GM19328 (cell line): ENCODE measurements around the gene CCDC9B.

Experiments used
- ATAC-seq: cut with Tn5 transposase; IDR thresholded peaks from one replicate; pipeline ENCODE4 v1.9.1; 2021; ENCODE audit warnings: mild to moderate bottlenecking, moderate library complexity; ENCODE audit not compliant: unreplicated experiment

CCDC9B gene

DNA sequence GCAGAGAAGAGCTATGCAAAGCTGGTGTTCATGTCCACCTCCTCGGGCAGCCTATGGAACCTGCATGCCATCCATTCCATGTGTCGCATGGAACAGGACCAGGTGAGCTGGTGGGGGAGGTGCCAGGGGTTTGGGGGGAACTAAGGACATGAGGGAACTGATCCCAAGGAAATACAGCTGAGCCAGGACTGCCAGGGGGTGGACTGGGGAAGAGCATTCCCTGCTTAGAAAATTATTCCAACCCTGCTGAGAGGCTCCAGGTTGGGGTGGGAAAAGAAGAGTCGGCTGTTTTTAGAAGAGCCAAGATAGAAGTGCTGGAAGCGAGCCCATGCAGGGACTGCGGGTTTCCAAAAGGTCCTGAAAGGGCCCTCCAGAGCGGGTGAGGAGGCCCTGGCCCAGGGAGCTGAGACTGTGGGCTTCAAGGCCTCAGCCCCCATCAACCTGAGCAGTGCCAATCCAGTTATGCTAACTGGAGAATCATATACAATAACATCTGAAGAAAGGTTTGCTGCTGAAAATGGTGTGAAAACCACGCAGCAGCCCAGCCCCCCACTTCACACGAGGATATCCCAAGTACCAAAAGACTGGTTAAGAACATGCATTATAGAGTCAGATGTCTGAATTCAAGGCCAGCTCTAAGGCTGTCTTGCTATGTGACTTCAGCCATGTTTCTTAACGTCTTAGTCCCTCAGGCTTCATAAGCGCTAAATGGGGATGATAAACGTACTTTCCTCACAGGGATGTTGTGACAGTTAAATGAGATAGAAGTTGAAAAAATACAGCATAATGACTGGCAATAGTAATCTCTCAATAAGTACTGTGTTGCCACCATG, 25.1 kb upstream of the CCDC9B start:
- ATAC-seq = no peak

GRCh38 chr15:40365016-40365415, 24.3 kb upstream of the CCDC9B start:
- no peak for ATAC-seq

DNA sequence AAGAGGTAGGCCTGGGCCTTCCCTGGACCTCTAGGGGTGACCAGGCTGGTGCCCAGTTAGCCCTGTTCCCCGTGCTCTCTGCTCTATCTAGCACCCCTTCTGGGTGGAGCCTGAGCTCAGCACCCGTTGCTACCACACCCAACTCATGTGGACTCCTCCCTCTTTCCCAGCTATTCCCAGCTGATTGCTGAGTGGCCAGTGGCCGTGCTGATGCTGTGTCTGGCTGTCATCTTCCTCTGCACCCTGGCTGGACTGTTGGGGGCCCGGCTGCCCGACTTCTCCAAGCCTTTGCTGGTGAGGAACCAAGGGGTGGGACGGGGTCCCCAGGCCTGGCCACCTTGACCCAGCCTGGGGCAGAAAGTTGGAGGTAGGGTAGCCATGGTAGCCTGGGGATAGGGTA, 23.5 kb upstream of the CCDC9B start:
- ATAC-seq = no peak

- no peak for ATAC-seq
Observed at GRCh38 chr15:40363611-40364010, 22.9 kb upstream of the CCDC9B start.

DNA sequence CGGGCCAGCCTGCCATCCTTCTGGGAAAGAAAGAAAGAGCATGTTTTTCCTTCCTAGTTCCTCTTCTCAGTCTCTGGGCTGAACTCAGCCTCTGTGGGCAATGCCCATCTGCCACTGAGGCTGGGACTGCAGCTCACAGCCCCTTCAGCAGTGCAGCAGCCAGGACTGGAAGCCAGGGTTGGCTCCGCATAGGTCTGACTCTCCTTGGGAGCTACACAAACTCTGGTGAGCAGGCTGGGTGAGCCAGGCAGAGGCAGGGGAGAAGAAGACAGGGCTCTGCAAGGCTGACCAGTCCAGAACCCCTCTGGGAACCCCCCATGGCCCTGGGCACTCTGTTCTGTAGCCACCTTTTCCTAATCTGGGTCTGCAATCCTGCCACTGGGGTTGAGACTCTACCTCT, 20.9 kb upstream of the CCDC9B start:
- no peak for ATAC-seq

- ATAC-seq = no peak
Observed at GRCh38 chr15:40360015-40360414, 19.3 kb upstream of the CCDC9B start.

- ATAC-seq = no peak
Observed at GRCh38 chr15:40358471-40359353, 18.0 kb upstream of the CCDC9B start.

DNA sequence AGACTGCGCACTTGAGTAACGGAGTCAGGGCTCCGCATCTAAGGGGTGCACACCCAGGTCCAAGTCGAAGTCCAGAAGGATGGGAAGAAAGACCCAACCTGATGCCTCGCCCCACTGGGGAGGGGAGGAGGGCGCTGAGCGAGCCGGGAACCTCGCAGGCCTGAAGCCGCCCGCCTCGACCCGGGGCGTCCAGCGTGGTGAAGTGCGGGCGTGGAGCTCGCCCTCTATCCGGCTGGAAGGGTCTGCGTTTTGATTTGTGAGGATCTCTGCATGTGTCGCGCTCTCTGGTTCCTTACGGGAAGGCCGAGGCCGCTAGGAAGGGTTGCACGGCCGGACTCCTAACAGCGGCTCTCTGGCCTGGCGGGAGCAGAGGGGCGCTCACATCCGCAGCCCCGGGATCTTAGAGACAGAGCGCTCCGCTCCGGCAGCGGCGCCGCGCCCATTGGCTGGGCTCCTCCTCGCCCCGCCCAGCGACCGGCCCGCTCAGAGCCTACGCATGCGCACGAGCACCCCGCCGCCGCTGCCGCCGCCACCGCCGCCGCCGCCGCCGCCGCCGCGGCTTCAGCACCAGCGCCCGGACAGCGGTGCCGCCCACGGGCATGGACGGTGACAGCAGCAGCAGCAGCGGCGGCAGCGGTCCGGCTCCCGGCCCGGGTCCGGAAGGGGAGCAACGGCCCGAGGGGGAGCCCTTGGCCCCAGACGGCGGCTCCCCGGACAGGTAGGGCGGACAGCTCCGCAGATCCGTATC, 17.2 kb upstream of the CCDC9B start, which contains the start of gene DISP2:
Gene DISP2 (plus strand): TSS at position 497 of the 748 bp plus-strand sequence. CDS start 103 bp downstream, at position 600.
- peak; percentile 85 for ATAC-seq

GRCh38 chr15:40357246-40357645, 16.5 kb upstream of the CCDC9B start:
- no peak for ATAC-seq

- no peak for ATAC-seq
Observed at GRCh38 chr15:40355976-40356585, 15.3 kb upstream of the CCDC9B start.

DNA sequence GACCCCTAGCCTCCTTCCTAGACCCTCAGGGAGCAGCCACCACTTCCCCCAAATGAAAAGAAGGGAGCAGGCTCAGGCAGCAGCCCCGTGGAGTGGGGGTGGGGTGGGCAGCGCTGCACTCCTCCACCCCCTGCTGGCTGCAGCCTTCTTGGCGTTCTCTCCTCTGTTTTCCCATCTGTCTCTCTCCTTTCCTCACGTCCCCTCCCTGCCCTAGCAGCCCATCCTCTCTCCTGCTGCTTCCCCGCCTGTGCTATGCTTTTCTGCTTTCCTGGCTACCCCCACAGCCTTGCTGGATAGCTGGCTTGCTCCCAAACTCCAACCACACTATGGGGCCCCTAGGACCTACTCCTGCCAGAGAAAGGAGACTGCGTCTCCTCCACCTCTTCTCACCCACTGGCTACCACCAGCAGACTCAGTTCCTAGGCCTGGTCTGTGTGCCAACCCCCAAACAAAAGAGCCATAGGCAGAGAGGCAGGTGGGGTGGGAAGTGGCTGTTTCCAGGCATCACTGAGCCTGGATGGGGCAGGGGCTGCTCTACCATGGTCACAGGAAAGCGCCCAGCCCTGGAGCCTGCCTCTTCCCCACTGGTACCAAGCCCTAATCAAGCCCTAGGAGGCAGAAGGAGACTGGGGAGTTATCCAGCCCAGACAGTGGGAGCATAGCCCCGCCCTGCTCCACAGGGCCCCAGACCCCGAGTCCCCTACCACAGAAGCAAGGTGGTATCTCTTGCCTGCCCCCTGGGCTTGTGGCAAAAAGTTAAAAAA, 13.9 kb upstream of the CCDC9B start:
- no peak for ATAC-seq

GRCh38 chr15:40353697-40354096, 13.0 kb upstream of the CCDC9B start:
- no peak for ATAC-seq

GRCh38 chr15:40352281-40352901, 11.7 kb upstream of the CCDC9B start:
- no peak for ATAC-seq

- no peak for ATAC-seq
Observed at GRCh38 chr15:40349163-40349562, 8.4 kb upstream of the CCDC9B start.

- no peak for ATAC-seq
Observed at GRCh38 chr15:40348474-40348870, 7.7 kb upstream of the CCDC9B start.

DNA sequence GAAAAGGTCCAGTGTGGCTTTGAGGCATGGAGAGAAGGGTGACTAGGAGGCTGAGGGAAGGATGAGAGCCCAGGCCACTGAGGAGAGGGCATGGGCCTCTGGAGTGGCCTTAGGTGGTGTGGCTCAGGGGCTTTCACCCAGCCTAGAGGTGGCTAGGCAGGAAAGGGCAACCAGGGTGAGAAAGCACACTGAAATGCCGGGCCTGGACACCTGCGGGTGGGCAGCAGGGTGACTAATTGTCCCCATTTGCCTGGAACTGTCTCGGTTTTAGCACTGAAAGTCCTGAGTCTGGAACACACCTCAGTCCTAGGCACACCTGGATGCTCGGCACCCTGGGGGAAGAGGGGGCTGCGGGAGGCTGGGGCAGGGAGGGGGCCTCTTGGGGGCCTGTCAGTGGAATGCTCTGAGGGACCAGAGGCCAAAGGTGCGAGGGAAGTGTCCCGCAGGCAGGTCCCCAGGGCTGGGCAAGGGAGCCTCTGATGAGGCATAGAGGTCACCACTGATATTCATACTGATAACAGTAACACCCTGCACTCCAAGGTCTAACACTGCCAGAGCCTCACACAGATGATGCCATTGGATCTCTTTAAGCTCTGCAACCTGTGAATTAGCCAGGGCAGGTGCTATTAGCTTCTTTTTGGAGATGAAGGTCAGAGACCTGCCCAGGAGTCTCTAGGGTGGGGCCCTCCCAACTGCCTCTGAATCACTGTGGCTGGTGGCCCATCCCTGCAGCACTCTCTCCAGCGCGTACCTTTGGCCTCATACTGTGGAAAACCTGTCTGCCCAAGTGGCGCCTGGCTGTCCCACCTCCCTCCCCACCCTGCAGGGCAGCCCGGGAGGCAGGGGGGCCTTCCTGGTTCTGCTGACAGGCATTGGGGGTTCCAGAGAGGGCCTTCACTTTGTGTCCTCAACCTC, 7.1 kb upstream of the CCDC9B start:
- ATAC-seq = no peak

DNA sequence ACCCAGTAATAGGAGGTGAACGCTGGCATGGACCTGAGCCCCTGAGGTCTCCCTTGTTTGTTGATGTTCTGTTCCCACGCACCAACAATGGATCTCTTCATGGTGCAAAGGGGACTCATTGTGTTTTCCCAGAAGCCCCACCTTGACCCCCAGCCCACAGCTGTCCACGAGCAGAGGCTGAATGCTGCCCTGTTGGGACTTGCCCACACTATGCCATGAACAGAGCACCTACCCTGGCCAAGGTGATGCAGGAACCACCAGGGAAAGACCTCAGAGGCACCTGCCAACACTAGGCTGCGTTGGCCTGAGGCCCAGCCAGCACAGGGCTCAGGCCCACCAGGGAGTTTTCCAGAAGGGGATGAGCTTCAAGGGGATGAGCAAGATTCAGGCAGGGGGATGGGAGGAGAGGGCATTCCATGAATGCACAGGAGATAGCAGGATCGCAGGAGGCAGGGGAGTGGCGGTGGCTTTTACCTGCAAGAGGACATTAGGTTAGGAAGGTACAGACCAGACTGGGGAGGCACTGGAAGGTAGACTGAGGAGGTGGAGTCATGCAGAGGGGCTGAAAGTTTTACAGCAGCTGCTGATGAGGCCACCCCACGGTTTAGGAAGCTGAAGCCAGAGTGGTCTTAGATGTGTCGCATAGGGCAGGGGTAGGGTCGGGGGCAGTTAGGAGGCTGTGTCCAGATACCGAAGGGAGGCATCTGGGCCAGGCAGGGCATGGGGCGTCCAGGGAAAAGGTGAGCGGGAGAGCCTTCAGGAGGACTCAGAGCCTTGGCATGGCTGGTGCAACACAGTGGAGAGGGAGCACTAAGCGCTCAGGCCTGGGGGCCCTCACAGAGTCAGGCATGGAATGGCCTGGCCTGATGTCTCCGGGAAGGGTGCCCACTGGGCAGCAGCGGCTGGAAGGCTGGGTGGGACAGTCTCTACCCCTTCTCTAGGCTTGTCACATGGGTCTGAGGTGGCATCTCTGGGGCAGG, 6.1 kb upstream of the CCDC9B start:
- no peak for ATAC-seq
